Progenitor cell of endocrine pancreas (in vitro differentiated cells): ENCODE data around the gene INPP5D. TPM values are rescaled to one million over a fixed set of nuclear protein-coding genes. Genes with fewer than 3 reads are reported as not detected.

Source experiments
- DNase-seq: peaks from one replicate; pipeline ENCODE4 v3.0.0; 2021; ENCODE audit warnings: low spot score; ENCODE audit not compliant: unreplicated experiment
- H3K27ac Mint-ChIP-seq: 2 replicates; pipeline ENCODE4 v1.8.0; 2021; ENCODE audit warnings: mild to moderate bottlenecking, moderate library complexity, mixed read lengths
- H3K27me3 Mint-ChIP-seq: 2 replicates; pipeline ENCODE4 v1.8.0; 2021; ENCODE audit warnings: mixed read lengths
- H3K36me3 Mint-ChIP-seq: 2 replicates; pipeline ENCODE4 v1.8.0; 2022; ENCODE audit warnings: mixed read lengths; ENCODE audit not compliant: insufficient read depth
- H3K4me1 Mint-ChIP-seq: 2 replicates; pipeline ENCODE4 v1.8.0; 2021; ENCODE audit warnings: low read depth, mixed read lengths
- H3K4me3 Mint-ChIP-seq: 2 replicates; pipeline ENCODE4 v1.8.0; 2021; ENCODE audit warnings: low read depth, mild to moderate bottlenecking, moderate library complexity, mixed read lengths
- H3K9me3 Mint-ChIP-seq: 2 replicates; pipeline ENCODE4 v1.8.0; 2021; ENCODE audit warnings: low read depth, mixed read lengths
- CTCF ChIP-seq: fragments of 200-600 bp; sonication (generic); IDR thresholded peaks from one replicate; pipeline ENCODE4 v1.5.0; 2021; ENCODE audit warnings: antibody characterized with exemption, mild to moderate bottlenecking; ENCODE audit not compliant: unreplicated experiment
- total RNA-seq: library from RNA; stranded (reverse); gene quantifications from 2 replicates; pipeline ENCODE4 v1.2.1, GENCODE V29; 2021

The INPP5D gene
- total RNA-seq, 1 donor from 2014 or later = 5.3 TPM

DNA sequence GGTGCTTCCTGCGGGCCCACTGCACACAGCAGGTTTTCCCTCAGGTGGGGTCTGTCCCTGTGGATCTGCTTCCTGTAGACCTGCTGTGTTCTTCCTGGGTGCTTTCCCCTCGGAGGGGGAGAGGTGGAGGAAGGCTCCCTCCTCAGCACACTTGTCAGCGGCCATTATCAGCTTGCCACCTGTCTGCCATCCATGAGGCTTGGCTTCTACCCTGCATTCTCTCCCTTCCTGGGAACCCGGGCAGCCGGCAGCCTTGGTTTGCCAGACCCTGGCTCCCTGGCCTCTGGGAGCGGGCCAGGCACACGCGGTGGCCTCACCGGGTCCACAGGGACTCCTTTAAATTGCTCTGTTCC lies 58.5 kb downstream of the INPP5D start:
- TF ChIP-seq CTCF = no peak
- Mint-ChIP-seq H3K4me3 (no peak overlapping the region), H3K36me3 (no peaks in the 10 kb centered on the region), H3K9me3 (no peaks in the 10 kb centered on the region), H3K27me3 (peaks cover 7% of the 10 kb centered on the region), H3K4me1 (no peaks in the 10 kb centered on the region), H3K27ac (no peak overlapping the region)
- DNase-seq = no peak

DNA sequence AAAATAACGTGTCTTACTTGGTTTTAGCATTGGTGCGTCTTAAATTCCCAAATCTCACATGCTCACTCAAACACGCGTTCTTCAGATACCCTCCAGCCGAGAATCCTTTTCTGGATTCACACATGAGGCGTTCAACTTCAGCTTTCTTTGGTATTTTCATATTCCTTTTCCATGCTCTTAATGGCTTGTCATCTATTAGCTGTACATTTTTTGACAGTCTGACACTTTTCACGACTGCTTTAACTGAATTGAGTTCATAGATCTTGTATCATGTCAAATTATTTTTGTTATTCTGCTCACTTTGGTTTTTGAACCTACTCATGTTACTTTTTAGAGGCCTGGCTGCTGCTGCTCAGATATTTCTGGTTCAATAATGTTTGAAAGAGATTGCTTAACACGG lies 59.0 kb downstream of the INPP5D start:
- no peaks in the 10 kb centered on the region for H3K4me1 Mint-ChIP-seq
- DNase-seq = no peak
- no peaks in the 10 kb centered on the region for H3K36me3 Mint-ChIP-seq
- H3K4me3 Mint-ChIP-seq = no peak overlapping the region
- TF ChIP-seq CTCF = no peak
- H3K27ac Mint-ChIP-seq = no peak overlapping the region
- no peaks in the 10 kb centered on the region for H3K9me3 Mint-ChIP-seq
- peaks cover 7% of the 10 kb centered on the region for H3K27me3 Mint-ChIP-seq

DNA sequence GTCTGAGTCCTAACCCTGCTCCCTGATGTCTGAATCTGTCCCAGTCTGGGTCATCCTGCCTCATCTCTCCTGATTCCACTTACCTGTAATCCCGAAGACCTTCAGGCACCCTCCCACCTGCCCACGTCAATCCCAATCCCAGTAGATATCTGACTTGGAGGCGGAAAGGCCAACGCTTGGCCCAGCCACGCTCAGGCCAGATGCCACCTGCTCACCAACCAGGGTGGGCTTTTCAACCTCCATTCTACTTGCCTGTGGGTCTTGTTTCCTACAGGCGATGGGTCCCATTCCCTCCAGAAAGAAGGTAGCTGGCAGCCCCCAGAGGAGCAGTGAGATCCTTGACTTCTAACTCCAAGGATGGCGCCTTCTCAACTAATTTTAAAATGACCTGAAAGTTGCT lies 59.7 kb downstream of the INPP5D start:
- H3K9me3 Mint-ChIP-seq = no peaks in the 10 kb centered on the region
- no peak for TF ChIP-seq CTCF
- DNase-seq = no peak
- no peaks in the 10 kb centered on the region for H3K4me1 Mint-ChIP-seq
- no peak overlapping the region for H3K4me3 Mint-ChIP-seq
- H3K27me3 Mint-ChIP-seq = peaks cover 7% of the 10 kb centered on the region
- no peaks in the 10 kb centered on the region for H3K36me3 Mint-ChIP-seq
- H3K27ac Mint-ChIP-seq = no peak overlapping the region

- DNase-seq = no peak
- TF ChIP-seq CTCF = no peak
- Mint-ChIP-seq H3K27me3 (peaks cover 4% of the 10 kb centered on the region), H3K4me3 (no peak overlapping the region), H3K27ac (no peak overlapping the region), H3K36me3 (no peaks in the 10 kb centered on the region), H3K4me1 (no peaks in the 10 kb centered on the region), H3K9me3 (no peaks in the 10 kb centered on the region)
Measured at GRCh38 chr2:233120459-233120858, 60.3 kb downstream of the INPP5D start.

DNA sequence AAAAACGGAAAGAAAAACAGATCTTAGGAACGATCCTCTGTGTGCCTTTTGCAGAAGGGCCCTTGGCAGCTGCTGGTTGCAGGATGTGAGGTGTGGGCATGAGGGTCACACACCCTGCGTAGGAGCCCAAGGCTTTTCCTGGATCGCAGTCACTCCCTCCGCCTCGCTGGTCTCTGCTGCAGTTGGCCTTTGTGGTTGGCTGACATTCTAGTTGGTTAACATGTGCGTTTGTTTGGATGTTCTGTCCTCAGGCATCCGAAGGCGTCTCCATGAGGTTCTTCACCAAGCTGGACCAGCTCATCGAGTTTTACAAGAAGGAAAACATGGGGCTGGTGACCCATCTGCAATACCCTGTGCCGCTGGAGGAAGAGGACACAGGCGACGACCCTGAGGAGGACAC lies 61.7 kb downstream of the INPP5D start:
- H3K4me1 Mint-ChIP-seq = no peaks in the 10 kb centered on the region
- no peak for DNase-seq
- H3K9me3 Mint-ChIP-seq = no peaks in the 10 kb centered on the region
- no peak overlapping the region for H3K4me3 Mint-ChIP-seq
- no peaks in the 10 kb centered on the region for H3K27me3 Mint-ChIP-seq
- TF ChIP-seq CTCF = no peak
- H3K36me3 Mint-ChIP-seq = no peaks in the 10 kb centered on the region
- H3K27ac Mint-ChIP-seq = no peak overlapping the region
